Measurements from ENCODE around the gene KCNJ2.

KCNJ2 gene

GRCh38 chr17:70158180-70158579 is 11.2 kb upstream of the KCNJ2 start:
- Histone ChIP-seq H3K27ac (ENCODE audit: insufficient read depth, low read length, poor library complexity, severe bottlenecking) (no peak overlapping the region), H3K9me3 (ENCODE audit: control insufficient read depth, low read length) (no peaks in the 10 kb centered on the region), H3K4me1 (ENCODE audit: control insufficient read depth, insufficient read depth, low read length, poor library complexity, severe bottlenecking) (no peaks in the 10 kb centered on the region)

DNA sequence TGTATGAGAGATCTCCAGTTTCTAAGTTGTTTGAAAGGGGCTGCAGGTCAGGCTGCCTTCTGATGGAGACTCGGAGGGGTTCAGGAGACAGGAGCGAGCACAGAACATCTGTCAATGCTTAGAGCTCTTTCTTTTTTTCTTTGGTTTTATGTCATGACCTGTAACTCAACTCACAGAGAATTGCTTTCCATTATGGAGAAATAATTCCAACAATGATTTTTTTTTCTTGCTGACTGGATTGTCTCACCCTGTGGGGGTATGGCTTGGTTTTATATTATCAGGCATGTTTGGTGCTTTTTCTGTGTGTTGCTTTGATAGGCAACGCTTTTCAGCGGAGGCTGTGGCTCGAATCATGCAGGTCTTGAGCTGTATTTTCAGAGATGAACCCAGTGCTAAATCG is 10.7 kb upstream of the KCNJ2 start:
- Histone ChIP-seq H3K9me3 (ENCODE audit: control insufficient read depth, low read length) (no peaks in the 10 kb centered on the region), H3K4me3 (ENCODE audit: insufficient read depth, low read depth, low read length, poor library complexity, severe bottlenecking) (no peak overlapping the region), H3K36me3 (ENCODE audit: control insufficient read depth, insufficient read depth, low read length) (no peaks in the 10 kb centered on the region), H3K27ac (ENCODE audit: insufficient read depth, low read length, poor library complexity, severe bottlenecking) (no peak overlapping the region), H3K4me1 (ENCODE audit: control insufficient read depth, insufficient read depth, low read length, poor library complexity, severe bottlenecking) (no peaks in the 10 kb centered on the region), H3K27me3 (replicated peaks; ENCODE audit: control insufficient read depth, insufficient read depth, low read length, poor library complexity, severe bottlenecking) (peaks cover 3% of the 10 kb centered on the region)
- DNase-seq: no peak

More at GRCh38 chr17:70158180-70158579, 11.2 kb upstream of the KCNJ2 start:
- peaks cover 3% of the 10 kb centered on the region for H3K27me3 ChIP-seq (replicated peaks; ENCODE audit: control insufficient read depth, insufficient read depth, low read length, poor library complexity, severe bottlenecking)
- no peak for DNase-seq
- no peaks in the 10 kb centered on the region for H3K36me3 ChIP-seq (ENCODE audit: control insufficient read depth, insufficient read depth, low read length)
- no peak overlapping the region for H3K4me3 ChIP-seq (ENCODE audit: insufficient read depth, low read depth, low read length, poor library complexity, severe bottlenecking)

GRCh38 chr17:70159980-70160379 is 9.4 kb upstream of the KCNJ2 start:
- Histone ChIP-seq H3K4me3 (ENCODE audit: insufficient read depth, low read depth, low read length, poor library complexity, severe bottlenecking) (no peak overlapping the region), H3K36me3 (ENCODE audit: control insufficient read depth, insufficient read depth, low read length) (no peaks in the 10 kb centered on the region), H3K27ac (ENCODE audit: insufficient read depth, low read length, poor library complexity, severe bottlenecking) (no peak overlapping the region), H3K4me1 (ENCODE audit: control insufficient read depth, insufficient read depth, low read length, poor library complexity, severe bottlenecking) (no peaks in the 10 kb centered on the region), H3K9me3 (ENCODE audit: control insufficient read depth, low read length) (no peaks in the 10 kb centered on the region), H3K27me3 (replicated peaks; ENCODE audit: control insufficient read depth, insufficient read depth, low read length, poor library complexity, severe bottlenecking) (peaks cover 3% of the 10 kb centered on the region)
- DNase-seq: no peak

DNA sequence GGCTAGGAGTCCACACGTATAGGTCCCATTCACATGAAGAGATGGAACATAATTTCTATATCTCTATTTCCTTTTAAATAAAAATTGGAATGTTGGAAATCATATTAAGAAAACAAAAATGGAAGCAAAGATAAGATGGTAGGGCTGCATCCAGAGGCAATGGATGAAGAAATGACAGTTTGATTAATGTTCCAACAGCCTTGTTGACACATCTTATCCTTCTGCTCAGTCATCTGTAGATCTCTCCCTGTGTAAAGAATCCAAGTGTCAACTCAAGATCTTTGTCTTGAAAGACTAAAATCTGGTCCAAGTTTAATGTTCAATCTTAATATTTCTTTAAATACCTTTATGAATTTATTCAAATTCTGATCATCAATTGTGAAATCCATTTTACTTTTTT is 7.8 kb upstream of the KCNJ2 start:
- Histone ChIP-seq H3K4me3 (ENCODE audit: insufficient read depth, low read depth, low read length, poor library complexity, severe bottlenecking) (no peak overlapping the region), H3K27me3 (replicated peaks; ENCODE audit: control insufficient read depth, insufficient read depth, low read length, poor library complexity, severe bottlenecking) (peaks cover 3% of the 10 kb centered on the region), H3K4me1 (ENCODE audit: control insufficient read depth, insufficient read depth, low read length, poor library complexity, severe bottlenecking) (no peaks in the 10 kb centered on the region), H3K9me3 (ENCODE audit: control insufficient read depth, low read length) (no peaks in the 10 kb centered on the region), H3K27ac (ENCODE audit: insufficient read depth, low read length, poor library complexity, severe bottlenecking) (no peak overlapping the region), H3K36me3 (ENCODE audit: control insufficient read depth, insufficient read depth, low read length) (no peaks in the 10 kb centered on the region)
- DNase-seq: no peak

GRCh38 chr17:70165383-70165782 is 3.9 kb upstream of the KCNJ2 start:
- Histone ChIP-seq H3K27ac (ENCODE audit: insufficient read depth, low read length, poor library complexity, severe bottlenecking) (no peak overlapping the region), H3K36me3 (ENCODE audit: control insufficient read depth, insufficient read depth, low read length) (no peaks in the 10 kb centered on the region), H3K27me3 (replicated peaks; ENCODE audit: control insufficient read depth, insufficient read depth, low read length, poor library complexity, severe bottlenecking) (peaks cover 12% of the 10 kb centered on the region), H3K4me3 (ENCODE audit: insufficient read depth, low read depth, low read length, poor library complexity, severe bottlenecking) (no peak overlapping the region), H3K4me1 (ENCODE audit: control insufficient read depth, insufficient read depth, low read length, poor library complexity, severe bottlenecking) (peaks cover 4% of the 10 kb centered on the region), H3K9me3 (ENCODE audit: control insufficient read depth, low read length) (no peaks in the 10 kb centered on the region)
- no peak for DNase-seq

DNA sequence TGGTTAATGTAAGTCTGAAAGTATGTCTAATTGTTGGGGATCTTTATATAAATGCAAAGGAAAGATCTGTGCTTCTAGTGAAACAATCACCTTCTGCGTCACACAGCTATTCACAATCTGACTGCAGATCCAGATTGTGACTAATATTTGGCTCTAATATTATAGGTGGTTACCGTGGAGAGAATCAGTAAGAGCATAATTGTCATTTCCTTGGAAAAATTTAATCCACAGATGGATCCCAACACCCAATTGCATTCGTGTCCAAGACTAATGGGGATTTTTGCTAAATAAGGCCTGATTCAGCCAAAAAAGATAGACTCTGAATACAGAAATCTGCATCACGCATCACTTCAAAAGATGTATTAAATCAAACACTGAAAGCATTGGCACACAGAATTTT is 2.7 kb upstream of the KCNJ2 start:
- Histone ChIP-seq H3K4me3 (ENCODE audit: insufficient read depth, low read depth, low read length, poor library complexity, severe bottlenecking) (no peak overlapping the region), H3K27ac (ENCODE audit: insufficient read depth, low read length, poor library complexity, severe bottlenecking) (no peak overlapping the region), H3K36me3 (ENCODE audit: control insufficient read depth, insufficient read depth, low read length) (no peaks in the 10 kb centered on the region), H3K27me3 (replicated peaks; ENCODE audit: control insufficient read depth, insufficient read depth, low read length, poor library complexity, severe bottlenecking) (peaks cover 16% of the 10 kb centered on the region), H3K4me1 (ENCODE audit: control insufficient read depth, insufficient read depth, low read length, poor library complexity, severe bottlenecking) (peaks cover 4% of the 10 kb centered on the region), H3K9me3 (ENCODE audit: control insufficient read depth, low read length) (no peaks in the 10 kb centered on the region)
- DNase-seq: no peak

GRCh38 chr17:70168044-70168976 is 1.0 kb upstream of the KCNJ2 start:
- Histone ChIP-seq H3K4me1 (ENCODE audit: control insufficient read depth, insufficient read depth, low read length, poor library complexity, severe bottlenecking) (peaks cover 4% of the 10 kb centered on the region), H3K36me3 (ENCODE audit: control insufficient read depth, insufficient read depth, low read length) (no peaks in the 10 kb centered on the region), H3K9me3 (ENCODE audit: control insufficient read depth, low read length) (no peaks in the 10 kb centered on the region), H3K27me3 (replicated peaks; ENCODE audit: control insufficient read depth, insufficient read depth, low read length, poor library complexity, severe bottlenecking) (peaks cover 16% of the 10 kb centered on the region), H3K4me3 (ENCODE audit: insufficient read depth, low read depth, low read length, poor library complexity, severe bottlenecking) (no peak overlapping the region), H3K27ac (ENCODE audit: insufficient read depth, low read length, poor library complexity, severe bottlenecking) (no peak overlapping the region)
- DNase-seq: no peak

DNA sequence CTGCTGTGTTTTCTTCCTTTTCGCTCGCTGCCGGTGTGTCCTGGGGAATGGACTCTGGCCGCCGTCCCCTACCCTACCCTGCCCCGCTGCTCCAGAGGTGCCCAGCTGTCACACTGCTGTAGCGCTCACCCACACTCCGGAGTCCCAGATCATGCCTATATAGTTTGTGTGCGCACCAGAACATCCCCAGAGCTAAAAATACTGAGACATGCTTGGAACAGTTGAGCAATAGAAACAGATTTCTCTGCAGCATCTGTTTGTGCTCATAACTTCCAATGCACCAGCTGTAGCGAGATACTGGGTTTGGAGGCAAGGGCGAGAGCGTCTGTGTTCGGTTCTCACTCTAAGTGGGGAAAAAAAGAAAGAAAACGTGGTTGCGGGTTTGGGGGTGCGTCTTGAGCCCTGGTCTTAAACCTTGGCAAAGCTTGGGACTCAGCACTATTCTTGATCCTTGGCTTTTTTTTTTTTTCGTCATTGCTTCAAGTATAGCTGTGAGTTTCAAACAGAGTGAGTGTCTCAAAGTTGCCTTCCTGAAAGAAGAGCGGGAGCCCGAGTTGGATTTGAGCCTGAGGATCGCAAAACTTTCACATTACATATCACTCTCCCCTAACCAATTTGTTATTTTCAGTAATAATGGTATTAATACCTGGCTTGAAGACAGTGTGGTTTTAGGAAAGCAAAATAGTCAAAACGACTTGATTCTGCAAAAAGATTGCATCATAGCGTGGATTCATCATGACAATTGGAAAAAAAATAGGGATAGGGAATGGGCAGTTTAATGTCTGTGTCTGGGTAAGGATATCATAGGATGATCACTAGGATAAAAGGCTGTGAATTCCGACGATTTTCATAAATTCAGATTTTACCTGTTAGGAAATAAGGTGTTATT is 621 bp downstream of the KCNJ2 start:
- Histone ChIP-seq H3K4me3 (ENCODE audit: insufficient read depth, low read depth, low read length, poor library complexity, severe bottlenecking) (no peak overlapping the region), H3K27ac (ENCODE audit: insufficient read depth, low read length, poor library complexity, severe bottlenecking) (no peak overlapping the region), H3K9me3 (ENCODE audit: control insufficient read depth, low read length) (no peaks in the 10 kb centered on the region), H3K27me3 (replicated peaks; ENCODE audit: control insufficient read depth, insufficient read depth, low read length, poor library complexity, severe bottlenecking) (peaks cover 16% of the 10 kb centered on the region), H3K4me1 (ENCODE audit: control insufficient read depth, insufficient read depth, low read length, poor library complexity, severe bottlenecking) (peaks cover 4% of the 10 kb centered on the region), H3K36me3 (ENCODE audit: control insufficient read depth, insufficient read depth, low read length) (no peaks in the 10 kb centered on the region)
- no peak for DNase-seq

DNA sequence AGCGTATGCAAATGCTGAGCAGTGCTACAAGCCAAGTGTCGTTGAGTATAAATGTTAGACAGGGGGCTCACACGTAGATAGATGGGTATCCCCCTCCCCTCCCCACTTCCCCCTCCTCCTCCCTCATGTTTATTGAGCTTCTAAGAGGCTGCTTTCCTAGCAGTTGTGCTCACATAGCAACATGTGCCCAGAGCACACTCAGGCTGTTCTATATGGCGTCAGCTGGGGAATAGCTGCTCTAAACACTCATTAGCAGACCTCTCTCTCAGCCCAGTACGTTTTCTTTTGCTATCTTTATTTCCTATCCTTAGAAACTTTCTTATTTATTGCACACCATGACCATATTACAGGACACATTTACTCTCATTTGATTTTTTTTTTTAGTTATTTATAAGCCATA is 1.8 kb downstream of the KCNJ2 start:
- peaks cover 4% of the 10 kb centered on the region for H3K4me1 ChIP-seq (ENCODE audit: control insufficient read depth, insufficient read depth, low read length, poor library complexity, severe bottlenecking)
- H3K9me3 ChIP-seq (ENCODE audit: control insufficient read depth, low read length): no peaks in the 10 kb centered on the region
- no peaks in the 10 kb centered on the region for H3K36me3 ChIP-seq (ENCODE audit: control insufficient read depth, insufficient read depth, low read length)
- H3K4me3 ChIP-seq (ENCODE audit: insufficient read depth, low read depth, low read length, poor library complexity, severe bottlenecking): no peak overlapping the region
- no peak overlapping the region for H3K27ac ChIP-seq (ENCODE audit: insufficient read depth, low read length, poor library complexity, severe bottlenecking)
- peaks cover 16% of the 10 kb centered on the region for H3K27me3 ChIP-seq (replicated peaks; ENCODE audit: control insufficient read depth, insufficient read depth, low read length, poor library complexity, severe bottlenecking)
- DNase-seq: no peak

GRCh38 chr17:70172449-70172848 is 3.1 kb downstream of the KCNJ2 start:
- Histone ChIP-seq H3K4me3 (ENCODE audit: insufficient read depth, low read depth, low read length, poor library complexity, severe bottlenecking) (no peak overlapping the region), H3K4me1 (ENCODE audit: control insufficient read depth, insufficient read depth, low read length, poor library complexity, severe bottlenecking) (peaks cover 4% of the 10 kb centered on the region), H3K27me3 (replicated peaks; ENCODE audit: control insufficient read depth, insufficient read depth, low read length, poor library complexity, severe bottlenecking) (peaks cover 16% of the 10 kb centered on the region), H3K36me3 (ENCODE audit: control insufficient read depth, insufficient read depth, low read length) (no peaks in the 10 kb centered on the region), H3K9me3 (ENCODE audit: control insufficient read depth, low read length) (no peaks in the 10 kb centered on the region), H3K27ac (ENCODE audit: insufficient read depth, low read length, poor library complexity, severe bottlenecking) (no peak overlapping the region)
- no peak for DNase-seq

Data from effector memory CD4-positive, alpha-beta T cell (primary cell).